Measurements from ENCODE around the gene BPIFB4. TPM values are rescaled to one million over a fixed set of nuclear protein-coding genes. Genes with fewer than 3 reads are reported as not detected.

BPIFB4 gene
- polyA plus RNA-seq, 1 donor (not counting 4 experiments of a cell fraction or from before 2014, with no cell fraction given): not detected

DNA sequence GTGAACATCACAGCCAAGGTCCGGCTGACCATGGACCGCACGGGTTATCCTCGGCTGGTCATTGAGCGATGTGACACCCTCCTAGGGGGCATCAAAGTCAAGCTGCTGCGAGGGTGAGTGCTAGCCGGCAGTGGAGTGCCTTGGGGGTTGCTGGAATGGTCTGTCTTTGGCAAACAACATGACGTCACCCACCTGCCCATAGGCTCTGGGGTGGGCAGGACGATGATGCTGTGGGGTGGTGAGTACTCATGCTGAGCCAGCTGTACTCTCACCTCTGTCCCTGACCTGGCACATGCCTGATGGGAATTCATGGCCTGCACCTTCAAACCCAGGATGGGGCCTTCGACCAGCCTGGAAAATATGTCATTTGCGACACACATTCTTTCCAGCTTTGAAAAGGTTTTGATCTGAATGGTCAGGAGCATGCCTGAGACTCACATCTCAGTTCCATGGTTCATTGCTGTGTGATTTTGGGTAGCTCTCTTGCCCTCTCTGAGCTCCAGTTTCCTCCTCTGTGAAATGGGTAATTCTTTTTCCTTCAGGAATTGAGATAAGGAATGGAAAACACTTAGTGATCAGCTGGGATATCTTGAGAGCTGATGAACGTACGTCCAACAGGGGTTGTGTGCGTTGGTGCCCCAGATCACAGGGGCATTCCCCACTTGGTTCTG is 6.7 kb downstream of the BPIFB4 start:
- no peaks in the 10 kb centered on the region for H3K79me2 ChIP-seq (ENCODE audit: control insufficient read depth, insufficient read depth, low read length)
- DNase-seq (ENCODE audit: low read depth, low spot score) (no peak), FAIRE-seq (no peak)
- no peaks in the 10 kb centered on the region for H3K4me1 ChIP-seq (ENCODE audit: control insufficient read depth, extremely low read depth, insufficient read depth, low read length)
- H4K20me1 ChIP-seq (ENCODE audit: control insufficient read depth, extremely low read depth, insufficient read depth, low read length): no peaks in the 10 kb centered on the region
- H3K27ac ChIP-seq (ENCODE audit: control insufficient read depth, insufficient read depth, low read length): no peak overlapping the region
- no peak overlapping the region for H2AFZ ChIP-seq (ENCODE audit: control insufficient read depth, low read length)
- H3K9ac ChIP-seq (ENCODE audit: control insufficient read depth, extremely low read depth, insufficient read depth, low read length): no peak overlapping the region
- no peaks in the 10 kb centered on the region for H3K9me1 ChIP-seq (ENCODE audit: control insufficient read depth, extremely low read depth, insufficient read depth, low read length)
- dilution Hi-C loops (cut with MboI; ENCODE audit: extremely low pct_ligation_motif_present, low sequenced_read_pairs): no loop called here
- H3K27me3 ChIP-seq (ENCODE audit: control insufficient read depth, extremely low read depth, insufficient read depth, low read length): no peaks in the 10 kb centered on the region
- TF ChIP-seq EZH2 (IDR thresholded peaks at IDR 0.05; ENCODE audit: low read length): no peak
- no peak for TF ChIP-seq CTCF (optimal IDR thresholded peaks at IDR 0.05 in 1 of 3, IDR thresholded peaks at IDR 0.05 in 1 of 3, conservative IDR thresholded peaks at IDR 0.05 in 1 of 3; ENCODE audit: extremely low read depth in 1 of 3, insufficient read depth in 2 of 3, low read length in 3 of 3)
- no peaks in the 10 kb centered on the region for H3K36me3 ChIP-seq (ENCODE audit: control insufficient read depth in 2 of 2, extremely low read depth in 1 of 2, insufficient read depth in 2 of 2, low read length in 2 of 2)
- no peak overlapping the region for H3K4me3 ChIP-seq (ENCODE audit: control insufficient read depth in 2 of 3, extremely low read depth in 1 of 3, insufficient read depth in 2 of 3, low read depth in 1 of 3, low read length in 3 of 3)
- no peak overlapping the region for H3K4me2 ChIP-seq (ENCODE audit: control insufficient read depth, extremely low read depth, insufficient read depth, low read depth, low read length)
- H3K9me3 ChIP-seq (ENCODE audit: control insufficient read depth, low read depth, low read length): no peaks in the 10 kb centered on the region

DNA sequence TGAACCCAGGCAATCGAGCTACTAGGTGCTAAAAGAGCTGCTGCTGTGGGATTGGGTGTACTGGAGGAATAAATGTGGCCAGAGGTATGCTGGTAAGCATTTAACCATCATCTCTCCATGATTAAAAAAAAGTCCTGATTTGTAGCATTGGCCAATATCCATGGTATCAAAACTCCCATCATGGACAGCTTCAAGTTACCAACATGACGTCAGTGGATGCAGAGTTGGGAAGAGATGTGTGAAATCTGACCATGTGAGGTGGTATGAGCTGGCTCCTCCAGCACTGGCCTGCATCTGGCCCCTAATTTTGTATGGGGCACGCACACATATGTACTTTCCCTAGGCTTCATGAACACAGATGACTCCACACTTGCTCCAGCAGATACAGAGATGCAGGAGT is 11.7 kb downstream of the BPIFB4 start:
- H3K9me1 ChIP-seq (ENCODE audit: control insufficient read depth, extremely low read depth, insufficient read depth, low read length): no peaks in the 10 kb centered on the region

More for the DNA sequence above, 11.7 kb downstream of the BPIFB4 start:
- H3K4me3 ChIP-seq (ENCODE audit: control insufficient read depth in 2 of 3, extremely low read depth in 1 of 3, insufficient read depth in 2 of 3, low read depth in 1 of 3, low read length in 3 of 3): no peak overlapping the region
- H3K9me3 ChIP-seq (ENCODE audit: control insufficient read depth, low read depth, low read length): no peaks in the 10 kb centered on the region
- H3K36me3 ChIP-seq (ENCODE audit: control insufficient read depth in 2 of 2, extremely low read depth in 1 of 2, insufficient read depth in 2 of 2, low read length in 2 of 2): no peaks in the 10 kb centered on the region
- no peaks in the 10 kb centered on the region for H3K79me2 ChIP-seq (ENCODE audit: control insufficient read depth, insufficient read depth, low read length)
- FAIRE-seq (no peak), DNase-seq (ENCODE audit: low read depth, low spot score) (no peak)
- H3K27ac ChIP-seq (ENCODE audit: control insufficient read depth, insufficient read depth, low read length): no peak overlapping the region
- H2AFZ ChIP-seq (ENCODE audit: control insufficient read depth, low read length): no peak overlapping the region
- no peak overlapping the region for H3K9ac ChIP-seq (ENCODE audit: control insufficient read depth, extremely low read depth, insufficient read depth, low read length)
- dilution Hi-C loops (cut with MboI; ENCODE audit: extremely low pct_ligation_motif_present, low sequenced_read_pairs): no loop called here
- TF ChIP-seq EZH2 (IDR thresholded peaks at IDR 0.05; ENCODE audit: low read length) (no peak), CTCF (optimal IDR thresholded peaks at IDR 0.05 in 1 of 3, IDR thresholded peaks at IDR 0.05 in 1 of 3, conservative IDR thresholded peaks at IDR 0.05 in 1 of 3; ENCODE audit: extremely low read depth in 1 of 3, insufficient read depth in 2 of 3, low read length in 3 of 3) (no peak)
- no peaks in the 10 kb centered on the region for H4K20me1 ChIP-seq (ENCODE audit: control insufficient read depth, extremely low read depth, insufficient read depth, low read length)
- H3K4me1 ChIP-seq (ENCODE audit: control insufficient read depth, extremely low read depth, insufficient read depth, low read length): no peaks in the 10 kb centered on the region
- no peak overlapping the region for H3K4me2 ChIP-seq (ENCODE audit: control insufficient read depth, extremely low read depth, insufficient read depth, low read depth, low read length)
- no peaks in the 10 kb centered on the region for H3K27me3 ChIP-seq (ENCODE audit: control insufficient read depth, extremely low read depth, insufficient read depth, low read length)
